ENCODE measurements around the gene IRF5.

GRCh38 chr7:128937647-128938543 lies at the start of gene IRF5:
- TF ChIP-seq HDGF (IDR thresholded peaks at IDR 0.05; ENCODE audit: borderline replicate concordance) (no peak), FOXA1 (IDR thresholded peaks at IDR 0.05) (no peak), ZNF384 (IDR thresholded peaks at IDR 0.05) (no peak), SP1 (IDR thresholded peaks at IDR 0.05) (no peak), SUZ12 (IDR thresholded peaks at IDR 0.05) (no peak), PKNOX1 (IDR thresholded peaks at IDR 0.05) (no peak)
